HepG2 (cell line): ENCODE measurements around the gene COMMD1. TPM values are rescaled to one million over a fixed set of nuclear protein-coding genes. Genes with fewer than 3 reads are reported as not detected.

Source experiments
- ATAC-seq: fragments of 200-7000 bp; cut with Tn5 transposase; 3 replicates; pipeline ENCODE4 v1.9.1; 2020; ENCODE audit warnings: mild to moderate bottlenecking, moderate library complexity
- BruUV-seq: library from RNA; stranded (reverse); fragments of 400-500 nt; replicated peaks from 2 replicates; lab custom pipeline; 2021; lab: Mats Ljungman, UMichigan
- CTCF ChIA-PET: fragments of 300-600 bp; formaldehyde crosslinking; extraction: SDS; loops from one replicate; lab custom pipeline; 2021; ENCODE audit warnings: low total read pairs, inconsistent platforms, low intra/inter-chr PET ratio; lab: Yijun Ruan, JAX
- POLR2A ChIA-PET: fragments of 350-600 bp; sonication (Branson Sonifier 250); formaldehyde crosslinking; loops from one replicate; lab custom pipeline; 2020; ENCODE audit warnings: antibody characterized with exemption, inconsistent platforms; lab: Yijun Ruan, JAX
- DNase-seq: peaks from one replicate; pipeline ENCODE4 v3.0.0-alpha.2; 2015; ENCODE audit warnings: low spot score
- FAIRE-seq: peaks from 3 replicates; lab custom pipeline; 2011; peaks lifted over from hg19 to GRCh38; lab: Jason Lieb, UNC
- H2AFZ ChIP-seq: one replicate; pipeline ENCODE4 v1.6.1; 2011; ENCODE audit warnings: low read length, inconsistent platforms
- H3K27ac ChIP-seq: fragments of 300-600 bp; 3 replicates; pipeline ENCODE4 v1.8.0; 2011; ENCODE audit warnings: mixed run types, mild to moderate bottlenecking, mixed read lengths, low read length, inconsistent platforms; ENCODE audit not compliant: insufficient read depth; ENCODE audit errors: extremely low read length
- H3K27me3 ChIP-seq, 2 experiments: fragments of 200-600 bp in 1 of 2; 2 replicates in 1 of 2; 3 replicates in 1 of 2; pipeline versions ENCODE4 v1.6.0 to v1.8.0; 2011; ENCODE audit warnings: low read length in 2 of 2, mild to moderate bottlenecking in 2 of 2, moderate library complexity in 2 of 2, inconsistent platforms in 1 of 2; ENCODE audit not compliant: insufficient read depth in 2 of 2, control insufficient read depth in 1 of 2
- H3K36me3 ChIP-seq, 2 experiments: fragments of 200-600 bp in 1 of 2; replicated peaks in 1 of 2; 2 replicates in 1 of 2; 3 replicates in 1 of 2; pipeline versions ENCODE4 v1.5.1 to v1.8.0; 2011; ENCODE audit warnings: low read length in 2 of 2, inconsistent platforms in 1 of 2; ENCODE audit not compliant: insufficient read depth in 2 of 2, control insufficient read depth in 1 of 2
- H3K4me1 ChIP-seq: 2 replicates; pipeline ENCODE4 v1.5.1; 2012; ENCODE audit warnings: low read length, inconsistent platforms; ENCODE audit not compliant: insufficient read depth
- H3K4me2 ChIP-seq: 2 replicates; pipeline ENCODE4 v1.6.0; 2011; ENCODE audit warnings: low read depth, low read length, inconsistent platforms
- H3K4me3 ChIP-seq, 3 experiments: fragments of 200-600 bp in 1 of 3; sonication (generic), shearing (Covaris generic) in 1 of 3; replicated peaks in 1 of 3; 2 replicates each; pipeline ENCODE4 v1.5.1; 2011 to 2016; ENCODE audit warnings: low read length in 3 of 3, inconsistent platforms in 2 of 3, low read depth in 2 of 3, mild to moderate bottlenecking in 2 of 3, control low read depth in 1 of 3, mixed read lengths in 1 of 3; ENCODE audit not compliant: insufficient read depth in 1 of 3
- H3K79me2 ChIP-seq: one replicate; pipeline ENCODE4 v1.6.1; 2011; ENCODE audit warnings: low read length, inconsistent platforms; ENCODE audit not compliant: insufficient read depth
- H3K9ac ChIP-seq: 2 replicates; pipeline ENCODE4 v1.6.0; 2011; ENCODE audit warnings: mild to moderate bottlenecking, low read depth, low read length, inconsistent platforms; ENCODE audit not compliant: insufficient read depth
- H3K9me3 ChIP-seq: 2 replicates; pipeline ENCODE4 v1.5.1; 2012; ENCODE audit warnings: mild to moderate bottlenecking, low read length
- H4K20me1 ChIP-seq: 2 replicates; pipeline ENCODE4 v1.6.0; 2011; ENCODE audit warnings: inconsistent platforms, mild to moderate bottlenecking, low read length, moderate library complexity; ENCODE audit not compliant: insufficient read depth
- ARNT2 ChIP-seq: sonication (generic); formaldehyde crosslinking; IDR thresholded peaks from 2 replicates; pipeline ENCODE4 v1.8.0; 2022; ENCODE audit warnings: mild to moderate bottlenecking, low read depth, missing genetic modification reagents, moderate library complexity
- ATRX ChIP-seq: sonication (generic); formaldehyde crosslinking; IDR thresholded peaks from 2 replicates; pipeline ENCODE4 v1.4.0; 2020; ENCODE audit warnings: missing genetic modification reagents, borderline replicate concordance
- EP300 ChIP-seq, 3 experiments: sonication (generic) in 1 of 3; formaldehyde crosslinking in 1 of 3; IDR thresholded peaks; 2 replicates each; pipeline versions ENCODE4 v1.5.1 to v1.6.1; 2011 to 2020; ENCODE audit warnings: low read depth in 2 of 3, low read length in 2 of 3, borderline replicate concordance in 1 of 3, improper control_type of control experiment in 1 of 3, mild to moderate bottlenecking in 1 of 3, missing genetic modification reagents in 1 of 3, moderate library complexity in 1 of 3
- HES4 ChIP-seq: sonication (generic); formaldehyde crosslinking; IDR thresholded peaks from 2 replicates; pipeline ENCODE4 v1.9.0; 2021; ENCODE audit warnings: mild to moderate bottlenecking, missing genetic modification reagents, borderline replicate concordance
- MEF2D ChIP-seq: sonication (generic); formaldehyde crosslinking; IDR thresholded peaks from 2 replicates; pipeline ENCODE4 v1.5.1; 2020; ENCODE audit warnings: mild to moderate bottlenecking, missing genetic modification reagents
- NCOA5 ChIP-seq: sonication (generic); formaldehyde crosslinking; IDR thresholded peaks from 2 replicates; pipeline ENCODE4 v1.4.0; 2020; ENCODE audit warnings: missing genetic modification reagents
- PBX3 ChIP-seq: sonication (generic); formaldehyde crosslinking; IDR thresholded peaks from 2 replicates; pipeline ENCODE4 v1.8.1; 2023; ENCODE audit warnings: missing genetic modification reagents, inconsistent platforms, borderline replicate concordance
- PPARG ChIP-seq: conservative IDR thresholded peaks from 2 replicates; pipeline ENCODE4 v1.6.1; 2016; ENCODE audit warnings: missing biosample characterization, missing genetic modification reagents
- ZBED4 ChIP-seq: sonication (generic); formaldehyde crosslinking; IDR thresholded peaks from 2 replicates; pipeline ENCODE4 v1.4.0; 2020; ENCODE audit warnings: missing genetic modification reagents, borderline replicate concordance
- ZFP36 ChIP-seq: fragments of 150-350 bp; IDR thresholded peaks from 2 replicates; pipeline ENCODE4 v1.6.1; 2018; ENCODE audit warnings: borderline replicate concordance, low read length, low read depth; ENCODE audit not compliant: partially characterized antibody
- ZNF235 ChIP-seq: sonication (generic); formaldehyde crosslinking; IDR thresholded peaks from 2 replicates; pipeline ENCODE4 v1.8.1; 2023; ENCODE audit warnings: mild to moderate bottlenecking, missing genetic modification reagents, borderline replicate concordance
- ZSCAN20 ChIP-seq: sonication (generic); formaldehyde crosslinking; IDR thresholded peaks from 2 replicates; pipeline ENCODE4 v1.4.0; 2020; ENCODE audit warnings: missing genetic modification reagents, mild to moderate bottlenecking, borderline replicate concordance
- WGBS: methylation state at CpG from one replicate; pipeline ENCODE4 v1.1.6; 2017; ENCODE audit warnings: low lambda C conversion rate; 5-methylcytosine and 5-hydroxymethylcytosine counted together
- in situ Hi-C: cut with HindIII; loops from 2 replicates; pipeline ENCODE4 v1.10.0; 2017; ENCODE audit warnings: low pct_unique_long_range_greater_than_20kb; ENCODE audit not compliant: extremely low pct_ligation_motif_present
- intact Hi-C: fragments of 100-400 bp; cut with micrococcal nuclease; formaldehyde crosslinking; loops from one replicate; pipeline ENCODE4 v1.10.0; 2022; ENCODE audit not compliant: unreplicated experiment
- polyA plus RNA-seq, 8 experiments: library from polyadenylated mRNA; depleted of rRNA in 3 of 8; stranded (reverse) in 7 of 8; unstranded in 1 of 8; fragments of >200 nt; fragmentation: Illumina TruSeq in 4 of 8; extraction: Trizol in 4 of 8; gene quantifications; 2 replicates each; pipeline versions ENCODE4 v1.2.1 to v1.2.3, GENCODE V29; 2011 to 2016; ENCODE audit warnings: low read depth in 4 of 8, missing spikeins in 1 of 8, mixed read lengths in 1 of 8; ENCODE audit not compliant: insufficient read depth in 1 of 8
- total RNA-seq, 5 experiments: library from RNA; depleted of rRNA; stranded (reverse); fragments of >200 nt; fragmentation: Illumina TruSeq; extraction: Trizol; gene quantifications; 2 replicates each; pipeline ENCODE4 v1.2.3, GENCODE V29; 2016; ENCODE audit warnings: low read depth in 1 of 5
- TF ChIP-seq, protein P1 (sequence below): sonication (generic); formaldehyde crosslinking; IDR thresholded peaks from 2 replicates; pipeline ENCODE4 v1.4.0; 2020; ENCODE audit warnings: missing genetic modification reagents

COMMD1 gene
- total and polyA plus RNA-seq, 2 of the 13 experiments (the other 11 are each of a cell fraction or from before 2014, with no cell fraction given) = 25.7 to 105 TPM

DNA sequence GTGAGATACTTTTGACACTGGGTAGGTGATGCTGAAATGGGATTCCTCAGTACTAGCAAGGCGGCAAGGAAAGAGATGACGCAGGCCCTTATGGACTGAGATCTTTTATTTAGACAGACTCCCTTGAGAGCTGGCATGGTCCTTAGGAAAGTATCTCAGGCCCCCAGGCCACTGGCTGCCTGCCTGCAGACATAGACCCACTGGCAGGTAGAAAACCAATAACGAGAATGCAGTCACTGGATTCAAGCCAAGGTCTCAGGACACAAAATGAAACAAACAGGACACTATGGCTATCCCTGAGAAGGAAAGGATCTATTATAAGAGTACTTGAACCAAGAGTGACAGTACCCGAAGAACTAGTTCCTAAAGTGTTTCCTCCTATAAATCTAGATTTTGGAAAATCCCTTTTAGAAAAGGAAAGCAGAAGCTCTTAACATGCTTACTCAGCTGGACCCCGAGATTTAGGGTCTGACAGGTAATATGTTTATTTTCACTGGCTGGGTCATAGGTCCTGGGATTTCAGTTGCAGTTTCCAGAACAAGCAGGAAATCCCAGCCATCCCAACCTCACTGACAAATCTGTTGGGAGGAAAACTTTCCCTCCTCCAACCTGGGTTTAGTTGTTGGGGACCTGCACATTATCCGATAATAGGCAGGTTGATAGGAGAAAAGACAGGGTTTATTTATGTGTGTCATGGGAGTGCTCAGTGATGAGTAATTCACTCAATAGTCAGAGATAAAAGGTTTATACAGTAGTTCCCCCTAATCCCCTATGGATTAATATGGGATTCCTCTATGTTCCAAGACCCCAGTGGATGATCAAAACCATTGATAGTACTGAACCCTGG lies 44.5 kb downstream of the COMMD1 start:
- peak overlapping the region; percentile 32 for H3K4me2 ChIP-seq
- no peaks in the 10 kb centered on the region for H3K27me3 ChIP-seq
- H2AFZ ChIP-seq = no peak overlapping the region
- H4K20me1 ChIP-seq = no peaks in the 10 kb centered on the region
- no peaks in the 10 kb centered on the region for H3K79me2 ChIP-seq
- CTCF ChIA-PET = no interaction called here
- WGBS = 74% methylated on average over 6 of the region's 6 CpGs
- no TSS peak for BruUV-seq
- in situ Hi-C loops = no loop called here
- H3K4me1 ChIP-seq = peaks cover 19% of the 10 kb centered on the region
- POLR2A ChIA-PET = no interaction called here
- no peak overlapping the region for H3K9ac ChIP-seq
- H3K36me3 ChIP-seq = no peaks in the 10 kb centered on the region
- H3K4me3 ChIP-seq = no peak overlapping the region
- intact Hi-C loops = no loop called here
- no peak for DNase-seq
- peak; percentile 62 for ATAC-seq
- H3K27ac ChIP-seq = peak overlapping the region; percentile 19
- FAIRE-seq = no peak
- peaks cover 8% of the 10 kb centered on the region; the same call in 1 of the 2 replicates for H3K9me3 ChIP-seq
- no peak for TF ChIP-seq ARNT2
- TF ChIP-seq PPARG (CRISPR knock-in tag) = peak; percentile 3; the same call in 1 of the 2 replicates
- TF ChIP-seq ZNF235 = no peak
- TF ChIP-seq EP300 (IDR thresholded peaks at IDR 0.05; ENCODE audit: low read depth in 2 of 2, low read length in 2 of 2) = 0 out of 4 replicates have a peak, but pooled peaks of 1 of the 2 experiments have one; percentile 3
- no peak for TF ChIP-seq EP300 (CRISPR knock-in tag; IDR thresholded peaks at IDR 0.05; ENCODE audit: borderline replicate concordance)
- TF ChIP-seq ZSCAN20 (CRISPR knock-in tag) = no peak
- no peak for TF ChIP-seq HES4
- no peak for TF ChIP-seq PBX3
- TF ChIP-seq ZBED4 (CRISPR knock-in tag) = no peak
- TF ChIP-seq ZFP36 = no peak
- no peak for TF ChIP-seq ATRX (CRISPR knock-in tag)
- TF ChIP-seq NCOA5 (CRISPR knock-in tag) = no peak
- TF ChIP-seq MEF2D (CRISPR knock-in tag) = no peak
- TF ChIP-seq, protein P1, sequence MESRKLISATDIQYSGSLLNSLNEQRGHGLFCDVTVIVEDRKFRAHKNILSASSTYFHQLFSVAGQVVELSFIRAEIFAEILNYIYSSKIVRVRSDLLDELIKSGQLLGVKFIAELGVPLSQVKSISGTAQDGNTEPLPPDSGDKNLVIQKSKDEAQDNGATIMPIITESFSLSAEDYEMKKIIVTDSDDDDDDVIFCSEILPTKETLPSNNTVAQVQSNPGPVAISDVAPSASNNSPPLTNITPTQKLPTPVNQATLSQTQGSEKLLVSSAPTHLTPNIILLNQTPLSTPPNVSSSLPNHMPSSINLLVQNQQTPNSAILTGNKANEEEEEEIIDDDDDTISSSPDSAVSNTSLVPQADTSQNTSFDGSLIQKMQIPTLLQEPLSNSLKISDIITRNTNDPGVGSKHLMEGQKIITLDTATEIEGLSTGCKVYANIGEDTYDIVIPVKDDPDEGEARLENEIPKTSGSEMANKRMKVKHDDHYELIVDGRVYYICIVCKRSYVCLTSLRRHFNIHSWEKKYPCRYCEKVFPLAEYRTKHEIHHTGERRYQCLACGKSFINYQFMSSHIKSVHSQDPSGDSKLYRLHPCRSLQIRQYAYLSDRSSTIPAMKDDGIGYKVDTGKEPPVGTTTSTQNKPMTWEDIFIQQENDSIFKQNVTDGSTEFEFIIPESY (CRISPR knock-in tag) = no peak
